GM21786 (cell line): ENCODE measurements around the gene TYSND1.
"Not testable (repeated sequence)": the region's sequence is repeated elsewhere in the genome, so short reads cannot be mapped to it uniquely, and the experiment has no call there.

Experiments used
- ATAC-seq: cut with Tn5 transposase; IDR thresholded peaks from one replicate; pipeline ENCODE4 v1.9.1; 2021; ENCODE audit not compliant: unreplicated experiment

The TYSND1 gene, protein sequence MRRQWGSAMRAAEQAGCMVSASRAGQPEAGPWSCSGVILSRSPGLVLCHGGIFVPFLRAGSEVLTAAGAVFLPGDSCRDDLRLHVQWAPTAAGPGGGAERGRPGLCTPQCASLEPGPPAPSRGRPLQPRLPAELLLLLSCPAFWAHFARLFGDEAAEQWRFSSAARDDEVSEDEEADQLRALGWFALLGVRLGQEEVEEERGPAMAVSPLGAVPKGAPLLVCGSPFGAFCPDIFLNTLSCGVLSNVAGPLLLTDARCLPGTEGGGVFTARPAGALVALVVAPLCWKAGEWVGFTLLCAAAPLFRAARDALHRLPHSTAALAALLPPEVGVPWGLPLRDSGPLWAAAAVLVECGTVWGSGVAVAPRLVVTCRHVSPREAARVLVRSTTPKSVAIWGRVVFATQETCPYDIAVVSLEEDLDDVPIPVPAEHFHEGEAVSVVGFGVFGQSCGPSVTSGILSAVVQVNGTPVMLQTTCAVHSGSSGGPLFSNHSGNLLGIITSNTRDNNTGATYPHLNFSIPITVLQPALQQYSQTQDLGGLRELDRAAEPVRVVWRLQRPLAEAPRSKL

GRCh38 chr10:70146489-70147258 lies at the start of gene TYSND1:
TYSND1 (minus strand) TSS chr10:70146700; CDS start chr10:70146586, 114 bp downstream.
- peak; percentile 91 for ATAC-seq

DNA sequence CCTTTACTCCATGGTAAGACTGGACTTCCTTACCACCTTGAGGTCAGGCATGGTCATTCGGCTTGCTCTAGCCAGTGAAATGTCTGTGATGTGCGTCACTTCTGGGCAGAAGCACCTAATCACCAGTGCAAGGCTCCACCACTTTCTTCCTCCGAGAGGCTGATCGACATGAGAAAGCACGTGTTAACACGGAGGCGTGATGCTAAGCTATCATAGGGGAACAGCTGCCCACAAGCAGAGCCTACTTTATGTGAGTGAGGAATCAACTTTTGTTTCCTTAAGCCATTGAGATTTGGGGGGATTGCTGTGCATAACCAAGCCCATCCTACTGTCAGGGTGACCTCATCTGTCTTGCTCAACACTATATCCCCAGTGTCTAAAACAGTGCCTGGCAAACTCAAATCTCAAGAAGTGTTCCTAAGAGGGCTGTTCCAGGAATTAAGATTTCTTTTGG lies 46.9 kb upstream of the TYSND1 start:
- ATAC-seq, result no peak

DNA sequence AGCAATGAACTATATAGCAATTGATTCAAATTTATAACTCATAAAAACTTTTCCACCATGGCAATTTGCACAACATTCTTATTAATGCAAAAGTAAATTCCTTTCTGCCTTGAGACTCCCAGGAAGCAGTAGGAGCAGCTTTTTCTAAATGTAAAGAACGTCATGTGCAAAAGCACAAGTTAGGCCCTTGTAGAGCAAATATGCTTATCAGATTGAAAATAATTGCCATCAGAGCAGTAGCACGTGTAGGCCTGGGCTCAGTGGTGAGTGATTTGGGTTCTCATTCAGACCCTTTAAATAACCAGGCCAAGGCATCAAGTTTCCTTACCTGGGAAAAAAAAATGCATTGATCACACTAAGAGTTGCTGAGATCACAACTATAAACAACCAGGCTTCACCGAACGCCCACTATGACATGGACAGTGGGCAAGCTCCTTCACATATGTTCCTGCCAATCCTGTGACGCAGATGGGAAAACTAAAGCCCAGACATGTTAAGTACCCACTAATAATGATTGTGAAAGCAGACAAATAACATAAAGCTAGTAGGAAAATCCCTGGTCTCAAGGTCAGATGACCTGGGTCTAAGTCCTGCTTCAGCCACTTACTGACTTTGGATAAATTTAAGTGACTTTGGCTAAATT lies 45.9 kb upstream of the TYSND1 start:
- no peak for ATAC-seq

GRCh38 chr10:70191972-70192305 lies 45.4 kb upstream of the TYSND1 start:
- no peak for ATAC-seq

GRCh38 chr10:70191161-70191971 lies 44.9 kb upstream of the TYSND1 start:
- ATAC-seq, result no peak

DNA sequence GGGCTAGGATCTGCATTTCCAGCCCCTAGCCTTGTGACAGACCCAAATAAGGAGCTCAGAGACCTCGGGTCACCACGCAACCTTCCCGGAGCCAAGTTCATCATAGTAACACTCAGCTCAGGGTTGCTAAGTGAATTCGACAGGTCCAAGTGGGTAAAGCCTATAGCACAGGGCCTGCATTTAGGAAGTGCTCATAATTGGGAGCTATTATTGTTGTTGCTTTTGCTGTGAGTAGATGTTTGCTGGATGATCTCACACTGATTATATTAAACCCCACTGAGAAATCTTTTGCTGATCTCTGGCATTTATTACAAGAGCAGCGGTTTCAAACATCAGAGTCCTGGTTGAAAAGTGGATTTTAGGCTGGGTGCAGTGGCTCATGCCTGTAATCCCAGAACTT lies 44.1 kb upstream of the TYSND1 start:
- no peak for ATAC-seq

- no peak for ATAC-seq
Observed at GRCh38 chr10:70190102-70190501, 43.6 kb upstream of the TYSND1 start.

GRCh38 chr10:70188768-70189167 lies 42.3 kb upstream of the TYSND1 start:
- no peak for ATAC-seq

DNA sequence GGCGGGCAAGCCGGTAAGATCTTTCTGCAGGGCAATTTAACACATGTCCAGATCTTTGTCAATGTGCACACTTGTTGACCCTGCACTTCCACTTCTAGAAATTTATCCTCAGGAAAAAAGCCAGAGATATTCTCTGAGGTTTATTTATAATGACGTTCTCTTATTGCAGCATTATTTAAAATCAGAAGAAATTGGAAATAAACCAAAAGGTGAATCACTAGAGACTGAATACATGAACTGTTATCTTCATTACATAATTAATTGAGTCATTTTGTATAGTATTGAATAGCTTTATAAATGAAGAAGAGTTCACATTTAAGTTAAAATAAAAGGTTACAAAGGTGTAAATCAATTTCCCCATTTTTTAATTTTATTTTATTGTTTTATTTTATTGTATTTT lies 40.1 kb upstream of the TYSND1 start:
- no peak for ATAC-seq

DNA sequence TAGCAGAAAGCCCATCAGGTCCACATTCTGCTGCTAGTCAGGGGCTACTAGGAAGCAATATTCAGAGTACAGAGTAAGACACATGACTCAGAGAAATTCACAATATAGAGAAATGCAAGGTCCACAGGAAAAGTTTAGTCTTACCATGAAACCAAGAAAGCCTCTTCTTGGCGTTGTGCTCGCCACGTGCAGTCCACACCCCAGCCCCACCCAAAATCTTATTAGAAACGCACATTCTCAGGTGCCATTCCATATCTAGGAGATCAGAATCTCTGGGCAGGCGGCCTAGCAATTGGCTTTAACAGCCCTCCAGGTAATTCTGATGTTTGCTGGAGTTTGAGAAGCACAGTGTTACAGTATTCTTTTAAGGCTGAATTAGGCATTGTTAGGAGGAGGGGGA lies 39.6 kb upstream of the TYSND1 start:
- no peak for ATAC-seq

DNA sequence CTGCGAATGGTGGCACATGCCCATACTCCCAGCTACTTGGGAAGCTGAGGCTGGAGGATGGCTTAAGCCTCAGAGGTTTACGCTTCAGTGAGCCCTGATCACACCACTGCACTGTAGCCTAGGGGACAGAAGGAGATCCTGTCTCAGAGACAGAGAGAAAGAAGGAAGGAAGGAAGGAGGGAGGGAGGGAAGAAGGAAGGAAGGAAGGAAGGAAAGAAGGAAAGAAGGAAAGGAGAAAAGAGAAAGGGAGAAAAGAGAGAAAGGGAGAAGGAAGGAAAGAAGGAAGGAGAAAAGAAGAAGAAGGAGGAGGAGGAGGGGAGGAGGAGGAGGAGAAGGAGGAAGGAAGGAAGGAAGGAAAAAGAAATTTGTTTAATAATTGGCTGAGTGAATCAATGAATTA lies 36.8 kb upstream of the TYSND1 start:
- no peak for ATAC-seq

GRCh38 chr10:70179209-70179608 lies 32.7 kb upstream of the TYSND1 start:
- ATAC-seq, result not testable (repeated sequence)

DNA sequence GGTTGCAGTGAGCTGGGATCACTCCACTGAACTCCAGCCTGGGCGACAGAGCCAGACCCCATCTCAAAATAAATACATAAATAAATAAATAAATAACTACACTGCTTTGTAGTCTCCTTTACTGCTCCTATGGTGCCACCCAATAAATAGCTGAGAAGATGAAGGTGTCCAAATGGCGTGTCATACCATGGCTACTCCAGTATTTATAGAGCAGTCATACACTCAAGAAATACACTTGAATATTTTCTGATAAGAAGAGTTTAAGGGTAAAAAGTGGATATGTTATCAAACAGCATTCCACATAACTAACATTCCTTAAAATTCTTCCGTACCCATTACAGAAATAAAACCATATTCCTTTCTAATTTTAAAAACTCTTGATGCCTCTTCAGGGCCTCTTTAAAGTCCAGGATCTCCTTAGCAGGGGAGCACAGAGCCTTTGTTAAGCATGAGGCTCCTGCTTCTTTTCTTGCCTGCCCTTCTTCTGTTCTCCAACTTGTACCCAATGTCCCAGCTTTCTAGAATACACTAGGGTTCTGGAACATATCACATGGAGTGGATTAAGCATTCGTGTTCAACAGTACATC lies 31.7 kb upstream of the TYSND1 start:
- no peak for ATAC-seq

GRCh38 chr10:70176441-70176840 lies 29.9 kb upstream of the TYSND1 start:
- no peak for ATAC-seq

DNA sequence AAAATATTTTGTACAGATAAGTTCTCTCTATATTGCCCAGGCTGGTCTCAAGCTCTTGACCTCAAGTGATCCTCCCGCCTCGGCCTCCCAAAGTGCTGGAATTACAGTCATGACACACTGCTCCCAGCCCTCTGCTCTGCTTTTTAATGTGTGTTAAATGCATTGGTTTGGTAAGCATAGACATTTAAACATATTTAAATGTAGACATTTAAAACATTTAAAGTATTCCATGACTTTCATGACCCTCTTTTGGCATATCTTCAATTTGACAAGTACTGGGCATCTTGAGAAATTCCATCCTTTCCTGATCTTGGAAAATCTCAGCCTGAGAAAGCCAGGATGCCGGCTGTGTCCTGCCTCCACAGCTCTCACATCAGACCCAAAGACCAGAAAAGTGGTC lies 29.0 kb upstream of the TYSND1 start:
- no peak for ATAC-seq

GRCh38 chr10:70174058-70174741 lies 27.7 kb upstream of the TYSND1 start:
- ATAC-seq, result no peak

DNA sequence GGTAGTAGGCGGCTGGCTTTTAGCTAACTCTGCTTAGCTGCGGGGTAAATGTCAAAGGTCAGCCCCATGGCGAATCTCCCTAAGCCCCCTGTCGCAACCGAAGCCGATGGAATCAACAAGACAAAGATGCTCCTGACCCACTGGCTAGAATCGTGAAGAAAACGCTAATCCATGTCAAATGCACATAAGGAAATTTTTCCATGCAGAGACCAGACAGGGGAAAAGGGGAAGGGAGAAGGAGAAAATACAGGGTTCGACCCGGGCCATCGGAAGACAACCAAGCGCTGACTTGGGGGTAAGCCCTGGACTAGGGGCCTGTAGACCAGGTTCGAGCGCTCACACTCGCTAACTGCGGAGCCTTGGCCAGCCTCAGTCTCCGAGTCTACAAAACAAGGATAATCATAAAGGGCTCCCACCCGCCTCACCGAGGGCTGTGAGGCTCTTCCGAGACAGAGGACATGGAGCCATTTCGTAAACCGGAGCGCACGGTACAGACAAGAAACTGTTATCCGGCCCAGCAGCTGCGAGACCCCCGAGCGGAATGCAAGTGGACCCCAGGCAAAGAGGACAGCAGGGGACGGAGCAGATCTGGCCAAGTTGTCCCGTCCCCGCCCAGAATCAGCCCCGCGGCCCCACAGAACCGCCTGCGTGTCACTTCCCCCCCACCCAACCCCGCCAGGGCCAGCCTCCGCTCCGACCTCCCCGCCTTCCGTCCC lies 23.3 kb upstream of the TYSND1 start:
- no peak for ATAC-seq

DNA sequence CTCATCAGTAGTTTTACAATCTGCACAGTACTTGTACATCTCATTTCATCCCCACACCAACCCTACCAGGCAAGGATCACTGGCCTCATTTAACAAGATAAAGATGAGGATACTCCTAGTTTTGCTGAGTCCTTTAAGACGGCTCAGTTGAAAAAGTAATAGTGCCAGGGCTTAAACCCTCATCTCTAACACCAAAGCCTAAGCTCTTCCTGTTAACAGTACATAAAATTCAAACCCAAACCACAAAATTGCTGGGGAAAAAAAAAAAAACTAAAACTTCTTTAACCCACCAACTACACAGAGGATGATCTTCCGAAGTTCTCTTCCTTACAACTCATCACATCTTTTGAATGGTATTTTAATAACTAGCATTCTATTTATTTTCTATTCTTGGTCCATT lies 22.5 kb upstream of the TYSND1 start:
- no peak for ATAC-seq

DNA sequence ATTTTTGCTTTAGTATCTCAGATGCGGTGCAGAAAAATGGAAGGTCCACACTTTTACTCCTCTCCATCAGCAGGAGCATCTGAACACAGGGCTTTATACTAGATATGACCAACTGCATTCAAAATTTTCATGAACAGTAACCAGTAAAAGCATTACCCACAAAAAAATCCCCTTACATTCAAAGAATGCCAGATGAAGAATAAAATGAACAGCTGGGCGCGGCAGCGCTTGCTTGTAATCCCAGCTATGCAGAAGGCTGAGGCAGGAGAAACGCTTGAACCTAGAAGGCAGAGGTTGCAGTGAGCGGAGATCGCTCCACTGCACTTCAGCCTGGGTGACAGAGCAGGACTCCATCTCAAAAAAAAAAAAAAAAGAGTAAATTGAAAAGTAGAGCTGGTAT lies 20.7 kb upstream of the TYSND1 start:
- ATAC-seq, result no peak
